Tibial nerve (tissue), 3 donors: ENCODE results near the gene PHLDB3.

Experiments
- CTCF ChIP-seq, 5 experiments: fragments of 200-600 bp in 3 of 5; fragments of 450-650 bp in 2 of 5; sonication (generic) in 3 of 5; IDR thresholded peaks; one replicate each; pipeline ENCODE4 v1.5.1; 2016 to 2019; ENCODE audit warnings: antibody characterized with exemption in 5 of 5, mild to moderate bottlenecking in 3 of 5, moderate library complexity in 2 of 5
- POLR2A ChIP-seq, 2 donors: fragments of 450-650 bp; IDR thresholded peaks; one replicate each; pipeline ENCODE4 v1.6.1; 2017; ENCODE audit warnings: antibody characterized with exemption in 2 of 2, mild to moderate bottlenecking in 2 of 2, moderate library complexity in 2 of 2

GRCh38 chr19:43489310-43489709, 15.2 kb downstream of the PHLDB3 start:
- TF ChIP-seq CTCF (IDR thresholded peaks at IDR 0.05) (no peak), POLR2A (IDR thresholded peaks at IDR 0.05) (no peak)
